ENCODE results near the gene CCSAP. TPM values are rescaled to one million over a fixed set of nuclear protein-coding genes. Genes with fewer than 3 reads are reported as not detected.

CCSAP gene
- total and polyA plus RNA-seq, 10 of the 15 experiments (the other 5 are each of a cell fraction or from before 2014, with no cell fraction given) = 0.75 to 3.4 (median 2.8) TPM

DNA sequence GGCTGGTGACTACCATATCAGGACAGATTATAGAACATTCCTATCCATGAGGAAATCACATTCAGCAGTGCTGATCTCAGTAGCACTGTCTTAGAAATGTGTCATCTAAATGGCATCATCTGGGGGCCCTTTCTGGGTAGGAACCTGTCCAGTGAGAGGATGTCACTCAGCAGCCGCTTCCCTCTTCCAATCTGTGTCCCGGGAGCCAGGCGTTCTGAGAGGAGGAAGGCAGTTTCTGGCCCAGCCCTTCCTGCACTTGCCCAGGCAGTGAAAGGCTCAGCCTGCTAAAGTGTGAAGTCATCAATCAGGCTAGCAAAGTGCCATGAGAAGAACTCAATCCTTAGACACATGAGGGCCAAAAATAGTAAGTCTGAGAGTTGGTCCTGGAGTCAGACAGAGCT, 46.3 kb downstream of the CCSAP start:
- no peak overlapping the region for H3K27ac ChIP-seq (ENCODE audit: control insufficient read depth, insufficient read depth)
- H3K79me2 ChIP-seq (ENCODE audit: control insufficient read depth, insufficient read depth, low read length) = no peaks in the 10 kb centered on the region
- no peak for DNase-seq (ENCODE audit: low read depth, low spot score)
- no peak for FAIRE-seq
- no peak for ATAC-seq
- H3K36me3 ChIP-seq (ENCODE audit: control insufficient read depth in 2 of 2, insufficient read depth in 2 of 2, low read length in 1 of 2) = peaks cover 0 to 5% of the 10 kb centered on the region in 2 experiments; a peak in 1 of 4 replicates
- whole genome bisulfite sequencing (ENCODE audit: insufficient coverage, insufficient replicate concordance, low lambda C conversion rate, missing lambda C conversion rate) = 92% methylated on average over 3 of the region's 3 CpGs
- H2AFZ ChIP-seq (ENCODE audit: control insufficient read depth, low read depth, low read length) = no peak overlapping the region
- SMC1A ChIA-PET (ENCODE audit: uncharacterized antibody, unreplicated experiment) = no interaction called here
- no peaks in the 10 kb centered on the region for H3K4me1 ChIP-seq (ENCODE audit: control insufficient read depth, insufficient read depth, low read length)
- TF ChIP-seq MYC (IDR thresholded peaks at IDR 0.05; ENCODE audit: insufficient read depth, insufficient read length, insufficient replicate concordance, low read length, severe bottlenecking) (no peak), NR2C2 (IDR thresholded peaks at IDR 0.05; ENCODE audit: borderline replicate concordance, control insufficient read depth, insufficient read length, low read depth) (no peak), NBN (IDR thresholded peaks at IDR 0.05) (no peak), RCOR1 (conservative IDR thresholded peaks at IDR 0.05; ENCODE audit: low read depth, low read length) (no peak), KAT2A (conservative IDR thresholded peaks at IDR 0.05; ENCODE audit: control insufficient read depth, low read depth, low read length) (no peak)
- TF ChIP-seq, protein P1, sequence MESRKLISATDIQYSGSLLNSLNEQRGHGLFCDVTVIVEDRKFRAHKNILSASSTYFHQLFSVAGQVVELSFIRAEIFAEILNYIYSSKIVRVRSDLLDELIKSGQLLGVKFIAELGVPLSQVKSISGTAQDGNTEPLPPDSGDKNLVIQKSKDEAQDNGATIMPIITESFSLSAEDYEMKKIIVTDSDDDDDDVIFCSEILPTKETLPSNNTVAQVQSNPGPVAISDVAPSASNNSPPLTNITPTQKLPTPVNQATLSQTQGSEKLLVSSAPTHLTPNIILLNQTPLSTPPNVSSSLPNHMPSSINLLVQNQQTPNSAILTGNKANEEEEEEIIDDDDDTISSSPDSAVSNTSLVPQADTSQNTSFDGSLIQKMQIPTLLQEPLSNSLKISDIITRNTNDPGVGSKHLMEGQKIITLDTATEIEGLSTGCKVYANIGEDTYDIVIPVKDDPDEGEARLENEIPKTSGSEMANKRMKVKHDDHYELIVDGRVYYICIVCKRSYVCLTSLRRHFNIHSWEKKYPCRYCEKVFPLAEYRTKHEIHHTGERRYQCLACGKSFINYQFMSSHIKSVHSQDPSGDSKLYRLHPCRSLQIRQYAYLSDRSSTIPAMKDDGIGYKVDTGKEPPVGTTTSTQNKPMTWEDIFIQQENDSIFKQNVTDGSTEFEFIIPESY (IDR thresholded peaks at IDR 0.05) = no peak
- H3K27me3 ChIP-seq (replicated peaks in 1 of 2; ENCODE audit: control insufficient read depth in 2 of 2, insufficient read depth in 2 of 2, low read length in 1 of 2) = no peaks in the 10 kb centered on the region
- POLR2A ChIA-PET = no interaction called here
- CTCF ChIA-PET = interaction anchor here (1.0 kb wide), 1 partner anchor 43 kb away, joined by 3 read pairs; no protein-coding TSS in a partner anchor
- RAD21 ChIA-PET (ENCODE audit: unreplicated experiment) = no interaction called here
- no TSS peak for BruUV-seq (replicated peaks)
- in situ Hi-C loops (cut with MboI) = no loop called here
- H3K9ac ChIP-seq (ENCODE audit: control insufficient read depth, insufficient read depth, low read length) = no peak overlapping the region
- H3K9me3 ChIP-seq (replicated peaks; ENCODE audit: control insufficient read depth, insufficient read depth, low read length) = no peaks in the 10 kb centered on the region
- intact Hi-C loops (cut with micrococcal nuclease; ENCODE audit: unreplicated experiment) = no loop called here
- H4K20me1 ChIP-seq (ENCODE audit: control insufficient read depth, insufficient read depth) = no peaks in the 10 kb centered on the region
- no peak overlapping the region for H3K4me2 ChIP-seq (ENCODE audit: control insufficient read depth, insufficient read depth)
- no peak overlapping the region for H3K4me3 ChIP-seq

DNA sequence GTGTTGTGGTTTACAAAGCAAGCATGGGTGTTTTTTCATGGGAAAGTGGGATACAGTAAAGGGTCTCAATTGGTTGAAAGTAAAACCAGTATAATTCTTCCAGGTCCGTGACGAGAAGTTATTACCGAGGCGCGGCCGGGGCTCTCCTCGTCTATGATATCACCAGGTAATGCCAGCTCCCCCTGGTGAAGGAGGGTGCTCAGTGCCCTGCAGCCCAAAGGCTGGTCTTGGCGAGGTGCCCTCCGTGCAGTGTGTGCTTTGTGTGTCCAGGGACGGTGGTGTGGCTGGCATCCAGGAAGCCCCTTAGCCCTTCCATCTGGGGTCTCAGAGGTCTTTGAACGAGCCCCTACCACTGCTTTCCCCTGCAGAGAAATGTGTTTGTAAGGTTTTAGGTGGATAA, 47.1 kb downstream of the CCSAP start:
- ChIA-PET SMC1A (ENCODE audit: uncharacterized antibody, unreplicated experiment) (no interaction called here), RAD21 (ENCODE audit: unreplicated experiment) (no interaction called here), CTCF (no interaction called here), POLR2A (no interaction called here)
- in situ Hi-C loops (cut with MboI) (no loop called here), intact Hi-C loops (cut with micrococcal nuclease; ENCODE audit: unreplicated experiment) (no loop called here)
- Histone ChIP-seq H3K4me1 (ENCODE audit: control insufficient read depth, insufficient read depth, low read length) (no peaks in the 10 kb centered on the region), H3K4me2 (ENCODE audit: control insufficient read depth, insufficient read depth) (no peak overlapping the region), H4K20me1 (ENCODE audit: control insufficient read depth, insufficient read depth) (no peaks in the 10 kb centered on the region), H3K36me3 (ENCODE audit: control insufficient read depth in 2 of 2, insufficient read depth in 2 of 2, low read length in 1 of 2) (peaks cover 0 to 2% of the 10 kb centered on the region in 2 experiments; a peak in 1 of 4 replicates), H3K9ac (ENCODE audit: control insufficient read depth, insufficient read depth, low read length) (no peak overlapping the region), H3K27me3 (replicated peaks in 1 of 2; ENCODE audit: control insufficient read depth in 2 of 2, insufficient read depth in 2 of 2, low read length in 1 of 2) (no peaks in the 10 kb centered on the region), H3K27ac (ENCODE audit: control insufficient read depth, insufficient read depth) (no peak overlapping the region), H3K9me3 (replicated peaks; ENCODE audit: control insufficient read depth, insufficient read depth, low read length) (no peaks in the 10 kb centered on the region), H3K4me3 (no peak overlapping the region), H3K79me2 (ENCODE audit: control insufficient read depth, insufficient read depth, low read length) (no peaks in the 10 kb centered on the region), H2AFZ (ENCODE audit: control insufficient read depth, low read depth, low read length) (no peak overlapping the region)
- ATAC-seq (no peak), FAIRE-seq (no peak), DNase-seq (ENCODE audit: low read depth, low spot score) (no peak)
- WGBS (ENCODE audit: insufficient coverage, insufficient replicate concordance, low lambda C conversion rate, missing lambda C conversion rate) = 98% methylated on average over 11 of the region's 11 CpGs
- no TSS peak for BruUV-seq (replicated peaks)
- no peak for TF ChIP-seq STAT1 (conservative IDR thresholded peaks at IDR 0.05)
- TF ChIP-seq POLR2AphosphoS2 (IDR thresholded peaks at IDR 0.05; ENCODE audit: low read depth, low read length) = no peak
- TF ChIP-seq YBX1 (IDR thresholded peaks at IDR 0.05) = no peak
- no peak for TF ChIP-seq KDM1A (IDR thresholded peaks at IDR 0.05; ENCODE audit: borderline replicate concordance)
- no peak for TF ChIP-seq YY1 (IDR thresholded peaks at IDR 0.05; ENCODE audit: low read depth, low read length)
- TF ChIP-seq, protein P2, sequence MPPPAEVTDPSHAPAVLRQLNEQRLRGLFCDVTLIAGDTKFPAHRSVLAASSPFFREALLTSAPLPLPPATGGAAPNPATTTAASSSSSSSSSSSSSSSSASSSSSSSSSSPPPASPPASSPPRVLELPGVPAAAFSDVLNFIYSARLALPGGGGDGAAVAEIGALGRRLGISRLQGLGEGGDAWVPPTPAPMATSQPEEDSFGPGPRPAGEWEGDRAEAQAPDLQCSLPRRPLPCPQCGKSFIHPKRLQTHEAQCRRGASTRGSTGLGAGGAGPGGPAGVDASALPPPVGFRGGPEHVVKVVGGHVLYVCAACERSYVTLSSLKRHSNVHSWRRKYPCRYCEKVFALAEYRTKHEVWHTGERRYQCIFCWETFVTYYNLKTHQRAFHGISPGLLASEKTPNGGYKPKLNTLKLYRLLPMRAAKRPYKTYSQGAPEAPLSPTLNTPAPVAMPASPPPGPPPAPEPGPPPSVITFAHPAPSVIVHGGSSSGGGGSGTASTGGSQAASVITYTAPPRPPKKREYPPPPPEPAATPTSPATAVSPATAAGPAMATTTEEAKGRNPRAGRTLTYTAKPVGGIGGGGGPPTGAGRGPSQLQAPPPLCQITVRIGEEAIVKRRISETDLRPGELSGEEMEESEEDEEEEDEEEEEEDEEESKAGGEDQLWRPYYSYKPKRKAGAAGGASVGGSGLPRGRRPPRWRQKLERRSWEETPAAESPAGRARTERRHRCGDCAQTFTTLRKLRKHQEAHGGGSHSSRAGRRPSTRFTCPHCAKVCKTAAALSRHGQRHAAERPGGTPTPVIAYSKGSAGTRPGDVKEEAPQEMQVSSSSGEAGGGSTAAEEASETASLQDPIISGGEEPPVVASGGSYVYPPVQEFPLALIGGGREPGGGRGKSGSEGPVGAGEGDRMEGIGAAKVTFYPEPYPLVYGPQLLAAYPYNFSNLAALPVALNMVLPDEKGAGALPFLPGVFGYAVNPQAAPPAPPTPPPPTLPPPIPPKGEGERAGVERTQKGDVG (CRISPR knock-in tag; IDR thresholded peaks at IDR 0.05) = no peak
- TF ChIP-seq, protein P3, sequence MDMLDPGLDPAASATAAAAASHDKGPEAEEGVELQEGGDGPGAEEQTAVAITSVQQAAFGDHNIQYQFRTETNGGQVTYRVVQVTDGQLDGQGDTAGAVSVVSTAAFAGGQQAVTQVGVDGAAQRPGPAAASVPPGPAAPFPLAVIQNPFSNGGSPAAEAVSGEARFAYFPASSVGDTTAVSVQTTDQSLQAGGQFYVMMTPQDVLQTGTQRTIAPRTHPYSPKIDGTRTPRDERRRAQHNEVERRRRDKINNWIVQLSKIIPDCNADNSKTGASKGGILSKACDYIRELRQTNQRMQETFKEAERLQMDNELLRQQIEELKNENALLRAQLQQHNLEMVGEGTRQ (IDR thresholded peaks at IDR 0.05; ENCODE audit: borderline replicate concordance, low read depth, low read length) = no peak

All from GM12878 (cell line).